PC-9 (cell line): ENCODE data around the gene ARHGAP26. TPM values are rescaled to one million over a fixed set of nuclear protein-coding genes. Genes with fewer than 3 reads are reported as not detected.

Experiments used
- BruUV-seq: library from RNA; stranded (reverse); fragments of 400-500 nt; replicated peaks from 2 replicates; lab custom pipeline; 2021; lab: Mats Ljungman, UMichigan
- CTCF ChIA-PET: fragments of 300-600 bp; sonication (Branson Sonifier 250); formaldehyde crosslinking; loops from one replicate; lab custom pipeline; 2022; ENCODE audit warnings: antibody characterized with exemption; lab: Charles Lee
- POLR2A ChIA-PET: fragments of 300-600 bp; sonication (Branson Sonifier 250); formaldehyde crosslinking; loops from one replicate; lab custom pipeline; 2022; ENCODE audit warnings: antibody characterized with exemption; ENCODE audit not compliant: unreplicated experiment; lab: Charles Lee
- DNase-seq, 2 experiments: peaks; one replicate each; pipeline versions ENCODE4 v3.0.0 to v3.0.0-alpha.2; 2015 to 2022; ENCODE audit warnings: mixed read lengths in 1 of 2
- H2AFZ ChIP-seq: fragments of 200-600 bp; sonication (generic); 2 replicates; pipeline ENCODE4 v1.8.1; 2017; ENCODE audit warnings: antibody characterized with exemption
- H3F3A ChIP-seq: fragments of 200-600 bp; sonication (generic); 2 replicates; pipeline ENCODE4 v1.8.1; 2017; ENCODE audit warnings: antibody characterized with exemption, mild to moderate bottlenecking, low read depth; ENCODE audit not compliant: insufficient read depth
- H3K27ac ChIP-seq: fragments of 200-600 bp; sonication (generic); 2 replicates; pipeline ENCODE4 v1.6.1; 2016; ENCODE audit warnings: mixed run types
- H3K27me3 ChIP-seq: fragments of 200-600 bp; sonication (generic); 2 replicates; pipeline ENCODE4 v1.6.1; 2016; ENCODE audit warnings: low read depth, mixed run types; ENCODE audit not compliant: insufficient read depth
- H3K36me3 ChIP-seq: fragments of 200-600 bp; sonication (generic); 2 replicates; pipeline ENCODE4 v1.6.1; 2016; ENCODE audit warnings: low read depth, mixed run types
- H3K4me1 ChIP-seq: fragments of 200-600 bp; sonication (generic); replicated peaks from 2 replicates; pipeline ENCODE4 v1.6.1; 2016; ENCODE audit warnings: mixed run types; ENCODE audit not compliant: insufficient read depth
- H3K4me2 ChIP-seq: fragments of 200-600 bp; sonication (generic); 2 replicates; pipeline ENCODE4 v1.6.1; 2017; ENCODE audit warnings: mixed run types
- H3K4me3 ChIP-seq: fragments of 200-600 bp; sonication (generic); 2 replicates; pipeline ENCODE4 v1.6.1; 2016; ENCODE audit warnings: mixed run types
- H3K79me2 ChIP-seq: fragments of 200-600 bp; sonication (generic); 2 replicates; pipeline ENCODE4 v1.6.1; 2017; ENCODE audit warnings: low read depth, mixed run types
- H3K9me2 ChIP-seq: fragments of 200-600 bp; sonication (generic); 2 replicates; pipeline ENCODE4 v1.8.1; 2017; ENCODE audit warnings: mild to moderate bottlenecking; ENCODE audit not compliant: insufficient read depth
- H3K9me3 ChIP-seq: fragments of 200-600 bp; sonication (generic); 2 replicates; pipeline ENCODE4 v1.8.1; 2016; ENCODE audit warnings: low read depth; ENCODE audit not compliant: insufficient read depth
- H4K20me1 ChIP-seq: fragments of 200-600 bp; sonication (generic); 2 replicates; pipeline ENCODE4 v1.8.1; 2017; ENCODE audit not compliant: insufficient read depth
- CTCF ChIP-seq: fragments of 200-600 bp; sonication (generic); conservative IDR thresholded peaks from 2 replicates; pipeline ENCODE4 v1.6.1; 2017; ENCODE audit warnings: mixed run types, antibody characterized with exemption, mild to moderate bottlenecking, moderate library complexity
- EZH2 ChIP-seq: fragments of 200-600 bp; sonication (generic); IDR thresholded peaks from 2 replicates; pipeline ENCODE4 v1.8.0; 2017; ENCODE audit warnings: antibody characterized with exemption, low read depth
- intact Hi-C: fragments of 100-400 bp; cut with micrococcal nuclease; formaldehyde crosslinking; loops from one replicate; pipeline ENCODE4 v1.10.0; 2022; ENCODE audit not compliant: unreplicated experiment
- total RNA-seq: library from RNA; stranded (reverse); gene quantifications from 2 replicates; pipeline ENCODE4 v1.2.3, GENCODE V29; 2021

Gene ARHGAP26
- total RNA-seq, 1 experiment from 2014 or later: 29.7 TPM

DNA sequence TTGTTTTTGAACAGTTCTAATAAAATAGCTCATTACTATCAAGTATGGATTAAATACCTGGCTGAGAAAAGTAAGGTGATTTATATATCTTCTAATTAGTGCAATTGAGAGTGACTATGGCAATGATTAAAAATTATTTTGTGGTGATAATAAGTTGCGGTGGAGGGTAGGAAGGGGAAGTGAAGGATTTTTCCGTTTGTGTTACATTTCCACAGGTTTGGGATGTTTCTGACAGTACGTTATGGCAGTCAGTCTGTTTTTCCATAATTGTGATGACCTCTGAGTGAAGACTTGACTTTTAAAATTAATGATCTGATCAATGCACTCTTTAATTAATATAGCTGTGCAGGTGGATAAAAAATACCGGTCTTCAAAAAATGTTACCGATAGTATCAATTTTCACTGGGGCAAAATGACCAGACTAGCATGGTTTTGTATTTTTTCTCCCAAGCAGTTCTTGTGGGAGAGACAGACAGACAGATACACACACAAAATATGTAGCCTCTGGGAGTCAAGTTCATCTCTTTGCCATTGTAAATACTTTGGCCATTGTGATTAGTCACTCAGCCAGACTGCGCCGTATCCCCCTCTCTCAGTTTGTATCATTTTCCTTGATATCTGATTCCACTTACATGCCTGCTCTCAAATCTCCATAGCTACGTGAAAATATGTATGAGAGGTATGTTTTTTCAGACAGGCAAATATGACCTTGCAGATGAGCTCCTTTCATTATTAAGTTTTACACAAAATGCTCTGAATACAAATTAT, 60.2 kb downstream of the ARHGAP26 start:
- intact Hi-C loops: no loop called here
- POLR2A ChIA-PET: interaction anchor here (0.6 kb wide), 2 partner anchors 21 to 82 kb away, joined by 4 to 5 read pairs; no protein-coding TSS in a partner anchor
- H3K4me2 ChIP-seq: no peak overlapping the region

DNA sequence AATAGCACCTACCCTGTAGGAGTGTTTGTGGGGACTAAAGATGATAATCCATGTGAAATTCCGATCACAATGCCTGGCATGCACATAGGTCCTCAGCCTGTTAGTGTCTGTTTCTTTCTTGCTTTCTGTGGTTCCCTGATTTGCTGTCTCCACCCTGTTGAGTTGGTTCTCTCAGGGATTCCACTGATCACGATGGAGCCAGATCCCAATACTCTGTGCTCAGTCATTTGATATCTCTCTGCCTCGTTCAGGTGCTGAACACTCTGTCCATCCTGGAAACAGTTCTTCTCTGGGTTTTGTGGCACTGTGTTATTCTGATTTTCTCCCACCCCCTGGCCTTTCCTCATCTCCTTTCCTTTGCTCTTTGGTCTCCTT, 60.8 kb downstream of the ARHGAP26 start:
- ChIA-PET POLR2A (interaction anchor here (0.6 kb wide), 1 partner anchor 22 kb away, joined by 5 read pairs; no protein-coding TSS in a partner anchor), CTCF (no interaction called here)
- Histone ChIP-seq H3K27ac (no peak overlapping the region), H2AFZ (no peak overlapping the region), H3K9me3 (no peaks in the 10 kb centered on the region), H4K20me1 (no peaks in the 10 kb centered on the region), H3F3A (peaks cover 35% of the 10 kb centered on the region), H3K9me2 (no peaks in the 10 kb centered on the region), H3K79me2 (peaks cover 29% of the 10 kb centered on the region), H3K27me3 (no peaks in the 10 kb centered on the region), H3K36me3 (no peaks in the 10 kb centered on the region), H3K4me1 (peaks cover 35% of the 10 kb centered on the region), H3K4me3 (no peak overlapping the region), H3K4me2 (no peak overlapping the region)
- intact Hi-C loops: no loop called here
- BruUV-seq: no TSS peak
- no peak for DNase-seq
- TF ChIP-seq EZH2 (no peak), CTCF (no peak)

More for the DNA sequence above, 60.2 kb downstream of the ARHGAP26 start:
- no peaks in the 10 kb centered on the region for H3K27me3 ChIP-seq
- TF ChIP-seq CTCF: no peak
- TF ChIP-seq EZH2: no peak
- CTCF ChIA-PET: no interaction called here
- no peaks in the 10 kb centered on the region for H3K9me2 ChIP-seq
- no peak overlapping the region for H3K4me3 ChIP-seq
- BruUV-seq: no TSS peak
- DNase-seq: no peak
- peaks cover 40% of the 10 kb centered on the region for H3K4me1 ChIP-seq
- no peaks in the 10 kb centered on the region for H3K9me3 ChIP-seq
- no peaks in the 10 kb centered on the region for H4K20me1 ChIP-seq
- peaks cover 29% of the 10 kb centered on the region for H3K79me2 ChIP-seq
- H3K27ac ChIP-seq: no peak overlapping the region
- peaks cover 41% of the 10 kb centered on the region for H3F3A ChIP-seq
- H3K36me3 ChIP-seq: no peaks in the 10 kb centered on the region
- H2AFZ ChIP-seq: no peak overlapping the region

GRCh38 chr5:142832263-142832662, 62.1 kb downstream of the ARHGAP26 start:
- intact Hi-C loops: no loop called here
- BruUV-seq: no TSS peak
- peaks cover 22% of the 10 kb centered on the region for H3K4me1 ChIP-seq
- H3K4me2 ChIP-seq: no peak overlapping the region
- CTCF ChIA-PET: no interaction called here
- no peaks in the 10 kb centered on the region for H4K20me1 ChIP-seq
- peaks cover 29% of the 10 kb centered on the region for H3K79me2 ChIP-seq
- H3K27me3 ChIP-seq: no peaks in the 10 kb centered on the region
- no peak for DNase-seq
- H2AFZ ChIP-seq: no peak overlapping the region
- H3K36me3 ChIP-seq: no peaks in the 10 kb centered on the region
- peaks cover 22% of the 10 kb centered on the region for H3F3A ChIP-seq
- no peaks in the 10 kb centered on the region for H3K9me2 ChIP-seq
- TF ChIP-seq CTCF: no peak
- TF ChIP-seq EZH2: no peak
- POLR2A ChIA-PET: interaction anchor here (0.5 kb wide), 1 partner anchor 13 kb away, joined by 4 read pairs; no protein-coding TSS in a partner anchor
- H3K4me3 ChIP-seq: no peak overlapping the region
- no peak overlapping the region for H3K27ac ChIP-seq
- no peaks in the 10 kb centered on the region for H3K9me3 ChIP-seq
